ENCODE measurements around the gene UCKL1.

DNA sequence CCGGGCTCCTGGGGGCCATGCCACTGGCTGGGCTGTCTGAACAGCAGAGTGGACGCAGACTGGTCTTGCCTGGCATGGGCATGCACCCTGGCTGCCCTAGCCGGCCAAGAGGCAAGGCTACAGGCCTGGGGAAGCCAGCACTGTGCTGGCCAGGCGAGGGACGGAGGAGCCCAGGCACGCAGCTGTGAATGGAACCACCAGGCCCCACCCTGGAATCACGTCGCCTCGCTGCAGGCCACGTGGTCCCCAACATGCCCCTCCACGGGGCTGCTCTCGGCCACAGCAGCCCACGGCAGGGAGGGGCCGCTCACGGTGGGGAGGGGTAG lies 4.0 kb downstream of the UCKL1 start:
- no peak for TF ChIP-seq POLR2AphosphoS5 (IDR thresholded peaks at IDR 0.05)
- TF ChIP-seq, protein P1, sequence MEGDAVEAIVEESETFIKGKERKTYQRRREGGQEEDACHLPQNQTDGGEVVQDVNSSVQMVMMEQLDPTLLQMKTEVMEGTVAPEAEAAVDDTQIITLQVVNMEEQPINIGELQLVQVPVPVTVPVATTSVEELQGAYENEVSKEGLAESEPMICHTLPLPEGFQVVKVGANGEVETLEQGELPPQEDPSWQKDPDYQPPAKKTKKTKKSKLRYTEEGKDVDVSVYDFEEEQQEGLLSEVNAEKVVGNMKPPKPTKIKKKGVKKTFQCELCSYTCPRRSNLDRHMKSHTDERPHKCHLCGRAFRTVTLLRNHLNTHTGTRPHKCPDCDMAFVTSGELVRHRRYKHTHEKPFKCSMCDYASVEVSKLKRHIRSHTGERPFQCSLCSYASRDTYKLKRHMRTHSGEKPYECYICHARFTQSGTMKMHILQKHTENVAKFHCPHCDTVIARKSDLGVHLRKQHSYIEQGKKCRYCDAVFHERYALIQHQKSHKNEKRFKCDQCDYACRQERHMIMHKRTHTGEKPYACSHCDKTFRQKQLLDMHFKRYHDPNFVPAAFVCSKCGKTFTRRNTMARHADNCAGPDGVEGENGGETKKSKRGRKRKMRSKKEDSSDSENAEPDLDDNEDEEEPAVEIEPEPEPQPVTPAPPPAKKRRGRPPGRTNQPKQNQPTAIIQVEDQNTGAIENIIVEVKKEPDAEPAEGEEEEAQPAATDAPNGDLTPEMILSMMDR (IDR thresholded peaks at IDR 0.05), result no peak
- TF ChIP-seq POLR2A (IDR thresholded peaks at IDR 0.05), result no peak
